Neural progenitor cell (in vitro differentiated cells): ENCODE data around the gene EMC8.

Source experiments
- EZH2 ChIP-seq: fragments of 200-600 bp; sonication (generic); IDR thresholded peaks from 2 replicates; pipeline ENCODE4 v1.6.1; 2017; ENCODE audit warnings: antibody characterized with exemption, mild to moderate bottlenecking, moderate library complexity
- EZH2phosphoT487 ChIP-seq: fragments of 200-600 bp; sonication (generic); IDR thresholded peaks from 2 replicates; pipeline ENCODE4 v1.6.1; 2017; ENCODE audit warnings: antibody characterized with exemption
- TF ChIP-seq, protein P1 (sequence below): fragments of 200-600 bp; sonication (generic); IDR thresholded peaks from 2 replicates; pipeline ENCODE4 v1.5.1; 2017; ENCODE audit warnings: antibody characterized with exemption, mild to moderate bottlenecking

DNA sequence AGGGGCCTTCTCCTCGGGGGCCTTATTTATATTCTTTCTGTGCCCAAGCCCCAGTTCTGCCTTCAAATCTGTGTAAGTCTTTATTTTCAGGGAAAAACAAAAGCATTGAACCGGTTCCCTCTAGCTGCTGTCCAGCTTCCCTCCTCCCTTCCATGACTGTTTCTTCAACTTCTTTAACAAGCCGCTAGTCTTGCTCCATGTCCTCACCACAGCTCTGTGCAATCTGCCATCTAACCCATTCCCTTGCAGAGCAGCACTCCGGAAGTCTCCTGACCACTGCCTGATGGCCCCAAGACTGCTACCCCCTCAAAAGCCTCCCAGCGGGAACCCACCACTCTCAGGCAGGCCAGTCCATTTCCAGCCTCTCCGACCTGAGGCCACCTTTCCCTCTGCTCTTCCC lies 16.9 kb downstream of the EMC8 start:
- TF ChIP-seq, protein P1, sequence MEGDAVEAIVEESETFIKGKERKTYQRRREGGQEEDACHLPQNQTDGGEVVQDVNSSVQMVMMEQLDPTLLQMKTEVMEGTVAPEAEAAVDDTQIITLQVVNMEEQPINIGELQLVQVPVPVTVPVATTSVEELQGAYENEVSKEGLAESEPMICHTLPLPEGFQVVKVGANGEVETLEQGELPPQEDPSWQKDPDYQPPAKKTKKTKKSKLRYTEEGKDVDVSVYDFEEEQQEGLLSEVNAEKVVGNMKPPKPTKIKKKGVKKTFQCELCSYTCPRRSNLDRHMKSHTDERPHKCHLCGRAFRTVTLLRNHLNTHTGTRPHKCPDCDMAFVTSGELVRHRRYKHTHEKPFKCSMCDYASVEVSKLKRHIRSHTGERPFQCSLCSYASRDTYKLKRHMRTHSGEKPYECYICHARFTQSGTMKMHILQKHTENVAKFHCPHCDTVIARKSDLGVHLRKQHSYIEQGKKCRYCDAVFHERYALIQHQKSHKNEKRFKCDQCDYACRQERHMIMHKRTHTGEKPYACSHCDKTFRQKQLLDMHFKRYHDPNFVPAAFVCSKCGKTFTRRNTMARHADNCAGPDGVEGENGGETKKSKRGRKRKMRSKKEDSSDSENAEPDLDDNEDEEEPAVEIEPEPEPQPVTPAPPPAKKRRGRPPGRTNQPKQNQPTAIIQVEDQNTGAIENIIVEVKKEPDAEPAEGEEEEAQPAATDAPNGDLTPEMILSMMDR: no peak
- no peak for TF ChIP-seq EZH2
- TF ChIP-seq EZH2phosphoT487: no peak
